Panc1 (cell line): ENCODE data around the gene GATC.

ENCODE experiments used
- CTCF ChIP-seq: fragments of 450-650 bp; IDR thresholded peaks from 2 replicates; pipeline ENCODE4 v1.5.1; 2017; ENCODE audit warnings: mild to moderate bottlenecking
- POLR2AphosphoS5 ChIP-seq: IDR thresholded peaks from 2 replicates; pipeline ENCODE4 v1.6.1; 2012; ENCODE audit warnings: mild to moderate bottlenecking, low read depth, low read length, moderate library complexity
- REST ChIP-seq, 2 experiments: IDR thresholded peaks; 2 replicates each; pipeline ENCODE4 v1.6.1; 2011 to 2012; ENCODE audit warnings: low read depth in 2 of 2, control low read depth in 1 of 2, low read length in 1 of 2, mild to moderate bottlenecking in 1 of 2, moderate library complexity in 1 of 2; ENCODE audit not compliant: insufficient read depth in 1 of 2
- SIN3A ChIP-seq: IDR thresholded peaks from 2 replicates; pipeline ENCODE4 v1.6.1; 2012; ENCODE audit warnings: low read depth, mild to moderate bottlenecking, low read length, moderate library complexity, borderline replicate concordance; ENCODE audit not compliant: insufficient read depth
- TCF7L2 ChIP-seq: IDR thresholded peaks from 2 replicates; pipeline ENCODE4 v1.6.1; 2011; ENCODE audit warnings: mild to moderate bottlenecking, low read depth, low read length, inconsistent platforms

GRCh38 chr12:120406553-120406952, 39.7 kb upstream of the GATC start:
- no peak for TF ChIP-seq CTCF
- TF ChIP-seq POLR2AphosphoS5: no peak
- no peak for TF ChIP-seq REST (IDR thresholded peaks at IDR 0.05; ENCODE audit: insufficient read depth in 1 of 2, low read depth in 2 of 2, low read length in 1 of 2)
- TF ChIP-seq SIN3A: no peak
- TF ChIP-seq TCF7L2: no peak
